HG03432 (cell line): ENCODE data around the gene AKIRIN2.

ENCODE experiments used
- ATAC-seq: cut with Tn5 transposase; IDR thresholded peaks from one replicate; pipeline ENCODE4 v1.9.1; 2021; ENCODE audit warnings: mild to moderate bottlenecking, moderate library complexity; ENCODE audit not compliant: unreplicated experiment

Gene AKIRIN2

GRCh38 chr6:87701676-87702588, at the start of gene AKIRIN2:
Gene AKIRIN2, minus strand, starts transcription at chr6:87702233. Its CDS starts 549 bp downstream, at chr6:87701684.
- ATAC-seq, result peak; percentile 73

GRCh38 chr6:87747646-87748045, 45.6 kb upstream of the AKIRIN2 start:
- ATAC-seq, result no peak

- ATAC-seq, result no peak
These were observed 44.1 kb upstream of the AKIRIN2 start for GRCh38 chr6:87745966-87746721.

GRCh38 chr6:87743454-87743853, 41.4 kb upstream of the AKIRIN2 start:
- ATAC-seq, result no peak

GRCh38 chr6:87742106-87742505, 40.1 kb upstream of the AKIRIN2 start:
- peak; percentile 68 for ATAC-seq

- no peak for ATAC-seq
These were observed 39.1 kb upstream of the AKIRIN2 start for GRCh38 chr6:87741001-87741650.

GRCh38 chr6:87738744-87739143, 36.7 kb upstream of the AKIRIN2 start:
- no peak for ATAC-seq

- ATAC-seq, result peak; percentile 65
These were observed 36.0 kb upstream of the AKIRIN2 start for GRCh38 chr6:87738000-87738399.

- ATAC-seq, result no peak
These were observed 34.9 kb upstream of the AKIRIN2 start for GRCh38 chr6:87736809-87737540.

GRCh38 chr6:87731818-87732661, 30.0 kb upstream of the AKIRIN2 start:
- peak; percentile 80 for ATAC-seq

- ATAC-seq, result no peak
These were observed 29.0 kb upstream of the AKIRIN2 start for GRCh38 chr6:87731080-87731479.

- no peak for ATAC-seq
These were observed 28.1 kb upstream of the AKIRIN2 start for GRCh38 chr6:87729965-87730719.

- ATAC-seq, result no peak
These were observed 26.7 kb upstream of the AKIRIN2 start for GRCh38 chr6:87728706-87729105.

GRCh38 chr6:87724983-87725811, 23.2 kb upstream of the AKIRIN2 start:
- peak; percentile 87 for ATAC-seq

GRCh38 chr6:87723170-87724078, 21.4 kb upstream of the AKIRIN2 start:
- ATAC-seq, result peak; percentile 42

GRCh38 chr6:87722540-87723169, 20.6 kb upstream of the AKIRIN2 start:
- ATAC-seq, result no peak

- ATAC-seq, result no peak
These were observed 19.3 kb upstream of the AKIRIN2 start for GRCh38 chr6:87721311-87721710.
